Pulmonary artery endothelial cell (primary cell): ENCODE data around the gene TMEM14B. TPM values are rescaled to one million over a fixed set of nuclear protein-coding genes. Genes with fewer than 3 reads are reported as not detected.
"Not testable (repeated sequence)": the region's sequence is repeated elsewhere in the genome, so short reads cannot be mapped to it uniquely, and the experiment has no call there.

ENCODE experiments used
- DNase-seq: peaks from one replicate; pipeline ENCODE4 v3.0.0-alpha.2; 2011; ENCODE audit warnings: low read depth, low spot score
- total RNA-seq: library from RNA; depleted of rRNA; stranded (reverse); fragments of >200 nt; gene quantifications from 2 replicates; pipeline ENCODE4 v1.2.3, GENCODE V29; 2014

Gene TMEM14B
- total RNA-seq, 1 donor from 2014 or later = 83.9 TPM

GRCh38 chr6:10745116-10745515 lies 2.5 kb upstream of the TMEM14B start:
- DNase-seq = no peak

DNA sequence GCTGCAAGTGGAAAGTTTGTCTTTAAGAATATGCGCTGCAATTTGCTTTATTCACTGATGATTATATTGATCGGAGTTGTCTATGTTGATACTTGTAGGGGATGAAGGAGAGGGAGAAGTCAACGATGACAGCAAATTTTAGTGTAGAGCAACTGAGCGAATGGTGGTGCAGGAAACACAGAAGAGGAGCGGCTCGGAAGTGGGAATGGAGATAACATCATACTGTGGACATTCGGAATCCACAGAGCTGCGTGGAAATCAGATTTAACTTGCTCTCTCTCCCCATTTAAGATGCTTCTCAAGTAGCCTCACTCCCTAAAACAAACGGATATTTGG lies 722 bp upstream of the TMEM14B start:
- DNase-seq = no peak

GRCh38 chr6:10749734-10750133 lies 2.1 kb downstream of the TMEM14B start:
- no peak for DNase-seq

DNA sequence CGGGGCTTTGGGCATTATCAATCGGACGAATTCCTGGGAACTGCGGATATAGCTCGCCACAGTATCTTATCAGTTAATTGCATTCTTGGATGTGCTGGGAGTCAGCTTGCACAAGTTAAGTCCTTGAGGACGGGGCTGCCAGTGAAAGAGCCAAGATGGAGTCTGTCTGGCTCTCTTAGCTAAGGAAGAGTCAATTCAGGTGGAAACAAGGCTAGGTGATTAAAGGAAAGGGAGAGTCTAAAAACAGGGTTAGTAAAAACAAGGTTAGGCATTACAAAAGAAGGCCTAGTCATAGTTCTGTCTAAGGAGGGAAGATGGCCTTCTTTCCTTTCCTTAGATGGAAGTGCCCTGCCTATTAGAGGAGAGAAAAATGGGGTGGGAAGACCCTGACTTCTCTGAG lies 3.0 kb downstream of the TMEM14B start:
- not testable (repeated sequence) for DNase-seq

DNA sequence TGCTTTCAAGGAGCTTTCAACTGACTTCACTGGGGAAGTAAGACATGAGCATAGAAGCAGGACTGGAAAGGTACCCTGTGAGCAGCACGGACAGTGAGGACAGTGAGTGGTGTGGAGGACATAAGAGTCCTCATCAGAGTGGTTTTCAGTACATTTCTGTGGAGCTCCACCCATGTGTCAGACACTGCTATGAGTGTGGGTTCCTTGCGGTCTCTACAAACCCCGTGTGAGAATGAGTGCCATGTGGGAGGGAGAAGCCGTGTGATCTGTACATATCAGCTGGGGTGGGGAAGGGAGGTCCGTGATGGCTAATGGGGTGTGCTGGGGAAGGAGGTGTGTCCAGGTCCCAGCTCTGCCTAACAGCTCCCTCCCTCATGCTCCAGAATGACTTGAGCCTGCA lies 4.2 kb downstream of the TMEM14B start:
- not testable (repeated sequence) for DNase-seq

DNA sequence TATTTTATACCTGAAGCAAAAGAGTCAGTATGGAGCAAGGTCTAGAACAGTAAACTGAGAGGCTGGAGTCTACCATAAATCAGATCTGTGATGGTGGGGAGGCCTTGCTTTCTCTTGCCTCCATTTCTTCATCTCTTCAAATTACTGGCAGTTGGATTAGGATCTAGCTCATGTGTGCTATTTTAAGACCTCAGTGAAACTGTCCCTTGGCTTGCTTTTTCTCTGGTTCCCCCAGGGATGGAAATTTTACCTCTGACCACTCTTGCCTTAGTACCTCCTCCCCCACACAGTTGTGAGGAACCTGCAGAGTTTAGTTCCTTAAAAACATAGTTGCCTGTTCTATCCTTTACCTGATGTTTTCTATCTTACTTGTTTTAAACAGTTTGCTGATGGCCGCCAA lies 8.5 kb downstream of the TMEM14B start:
- no peak for DNase-seq

- DNase-seq = peak; percentile 87
Measured at GRCh38 chr6:10759312-10759839, 11.8 kb downstream of the TMEM14B start.

DNA sequence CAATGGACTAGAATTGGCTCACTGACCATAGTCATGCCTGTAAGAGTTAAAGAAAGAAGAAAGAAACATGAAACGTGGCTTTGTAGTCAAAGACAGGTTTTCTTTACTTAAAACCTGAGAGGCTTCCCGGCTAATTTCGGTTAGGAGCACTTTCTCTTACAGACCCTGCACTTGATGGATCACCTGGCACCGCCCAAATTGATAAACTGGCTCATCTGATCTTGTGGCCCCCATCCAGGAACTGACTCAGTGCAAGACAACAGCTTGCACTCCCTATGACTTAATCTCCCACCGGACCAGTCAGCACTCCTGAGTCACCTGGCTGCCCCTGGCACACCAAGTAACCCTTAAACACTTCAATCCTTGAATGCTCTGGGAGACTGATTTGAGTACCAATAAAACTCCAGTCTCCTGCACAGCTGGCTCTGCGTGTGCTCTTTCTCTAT lies 12.3 kb downstream of the TMEM14B start:
- DNase-seq = no peak

- DNase-seq = no peak
Measured at GRCh38 chr6:10763006-10763405, 15.4 kb downstream of the TMEM14B start.

GRCh38 chr6:10769419-10769818 lies 21.8 kb downstream of the TMEM14B start:
- DNase-seq = no peak

DNA sequence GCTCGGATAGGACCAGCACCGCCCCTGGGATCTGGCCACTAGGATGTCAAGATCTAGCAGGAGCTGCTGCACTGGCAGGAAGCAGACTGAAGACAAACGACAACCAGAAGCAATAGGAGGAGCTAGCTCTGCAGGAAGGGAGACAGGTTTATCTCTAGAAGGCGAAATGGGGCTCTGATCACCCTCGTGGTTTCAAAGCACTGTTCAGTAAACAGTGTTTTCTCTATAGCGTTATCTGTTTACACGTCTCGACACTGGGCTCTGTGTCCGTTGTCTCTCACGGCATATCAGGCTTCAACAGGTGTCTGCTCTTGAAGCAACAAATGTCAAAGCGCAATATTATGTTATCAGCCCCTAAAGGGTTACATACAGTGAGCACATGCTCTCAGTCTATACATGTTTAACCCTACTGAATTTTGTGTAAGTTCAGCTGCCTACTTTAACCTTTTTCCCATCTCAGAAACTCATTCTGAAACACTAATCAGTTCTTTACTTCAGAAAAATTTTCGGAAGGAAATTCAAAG lies 23.8 kb downstream of the TMEM14B start:
- DNase-seq = no peak

- DNase-seq = no peak
Measured at GRCh38 chr6:10778230-10778629, 30.6 kb downstream of the TMEM14B start.

DNA sequence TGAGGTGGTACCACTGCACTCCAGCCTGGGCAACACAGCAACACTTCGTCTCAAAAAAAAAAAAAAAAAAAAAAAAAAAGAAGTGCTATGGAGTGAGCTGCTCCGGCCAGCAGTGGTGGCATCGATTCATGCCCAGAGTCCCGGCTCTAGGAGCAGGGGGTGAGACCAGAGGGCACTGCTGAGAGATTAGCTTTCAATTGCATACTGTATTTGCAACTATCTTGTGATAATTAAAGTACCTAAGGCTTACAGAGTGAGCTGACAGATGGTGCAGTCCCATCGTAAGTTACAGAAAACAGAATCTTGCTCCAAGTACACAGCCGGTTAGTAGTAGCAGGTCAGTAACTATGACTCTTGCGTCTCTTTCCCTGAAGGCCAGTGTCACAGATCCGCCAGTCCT lies 31.5 kb downstream of the TMEM14B start:
- no peak for DNase-seq

GRCh38 chr6:10791673-10792072 lies 44.1 kb downstream of the TMEM14B start:
- no peak for DNase-seq

GRCh38 chr6:10792101-10792500 lies 44.5 kb downstream of the TMEM14B start:
- DNase-seq = no peak

DNA sequence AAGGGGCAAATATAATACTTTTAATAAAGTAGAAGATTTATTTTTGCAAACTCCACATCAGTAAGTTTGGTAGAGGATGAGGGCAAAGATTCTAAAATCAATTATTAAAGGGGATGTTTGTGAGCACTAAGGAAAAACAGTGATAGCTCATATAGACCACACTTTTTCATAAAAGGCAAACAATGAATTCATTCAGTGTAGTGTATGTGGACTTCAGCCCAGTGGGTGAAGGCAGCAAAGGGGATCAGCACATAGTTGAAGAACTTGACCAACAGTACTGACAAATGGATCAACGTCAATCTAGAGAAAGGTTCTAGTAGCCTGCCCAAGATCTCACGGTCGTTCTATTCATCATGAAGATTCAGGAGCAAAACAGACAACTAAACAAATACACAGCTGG lies 45.4 kb downstream of the TMEM14B start:
- no peak for DNase-seq

DNA sequence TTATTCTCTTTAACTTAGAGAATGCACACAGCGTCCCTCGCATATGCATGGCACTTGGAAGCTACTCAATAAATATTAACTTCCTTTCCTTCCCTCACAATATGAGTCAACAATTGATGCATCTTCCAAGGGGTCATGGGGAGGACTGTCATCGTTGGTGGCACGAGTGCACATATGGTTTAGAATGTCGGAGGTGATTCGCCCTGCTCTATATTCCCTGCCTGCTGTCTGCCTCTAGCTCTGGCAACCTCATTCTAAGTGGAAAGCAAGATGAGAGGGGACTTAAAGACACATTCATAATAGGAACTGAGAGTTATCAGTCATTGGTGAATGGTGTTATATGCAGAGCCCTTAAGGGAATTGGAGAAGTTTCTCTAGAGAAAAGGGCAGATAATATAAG lies 46.1 kb downstream of the TMEM14B start:
- no peak for DNase-seq

- DNase-seq = no peak
Measured at GRCh38 chr6:10794239-10794638, 46.6 kb downstream of the TMEM14B start.

GRCh38 chr6:10800810-10801209 lies 53.2 kb downstream of the TMEM14B start:
- DNase-seq = no peak

DNA sequence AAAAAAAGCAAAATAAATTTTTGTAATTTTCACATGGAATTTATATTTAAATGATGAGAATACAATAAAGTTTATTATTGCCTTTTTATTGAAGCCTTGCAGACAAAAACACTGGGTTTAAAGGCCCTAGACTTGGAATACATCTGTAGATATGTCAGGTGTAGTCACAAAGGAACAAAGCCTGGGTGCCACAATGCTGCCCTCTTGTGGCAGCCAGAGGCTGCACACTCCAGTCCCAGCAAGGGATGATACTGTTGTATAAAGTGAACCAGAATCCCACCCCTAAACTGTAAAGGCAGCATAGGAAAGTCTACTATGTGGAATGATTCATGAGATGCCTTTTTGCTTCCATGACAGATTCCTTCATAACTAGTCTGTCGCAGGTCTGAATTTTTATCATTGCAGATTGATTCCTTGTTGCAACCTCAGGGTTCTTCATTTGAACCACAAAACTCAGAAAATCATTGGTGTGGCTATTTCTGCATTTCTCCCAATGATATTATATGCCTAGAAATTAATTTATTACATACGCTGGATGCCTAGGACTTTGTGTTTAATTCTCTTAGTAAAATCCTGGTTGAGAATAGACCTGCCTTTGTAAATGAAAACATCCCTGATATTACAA lies 53.7 kb downstream of the TMEM14B start:
- DNase-seq = peak; percentile 8
